Prostate gland (tissue), 2 donors: ENCODE measurements around the gene TNFAIP2. TPM values are rescaled to one million over a fixed set of nuclear protein-coding genes. Genes with fewer than 3 reads are reported as not detected.
"Not testable (repeated sequence)": the region's sequence is repeated elsewhere in the genome, so short reads cannot be mapped to it uniquely, and the experiment has no call there.

Experiments
- DNase-seq: peaks from one replicate; pipeline ENCODE4 v3.0.0-alpha.2; 2019; ENCODE audit warnings: low spot score
- H3K27ac ChIP-seq, 2 donors: fragments of 200-600 bp; sonication (generic); 2 replicates each; pipeline ENCODE4 v1.5.1; 2017 to 2019
- H3K27me3 ChIP-seq: fragments of 200-600 bp; sonication (generic); replicated peaks from 2 replicates; pipeline ENCODE4 v1.5.1; 2019; ENCODE audit not compliant: insufficient read depth
- H3K36me3 ChIP-seq, 2 donors: fragments of 200-600 bp; sonication (generic); 1 replicate in 1 of 2; 2 replicates in 1 of 2; pipeline versions ENCODE4 v1.5.1 to v1.8.1; 2017 to 2019
- H3K4me1 ChIP-seq: fragments of 200-600 bp; sonication (generic); replicated peaks from 2 replicates; pipeline ENCODE4 v1.5.1; 2019
- H3K4me3 ChIP-seq, 2 donors: fragments of 200-600 bp; sonication (generic); 2 replicates each; pipeline ENCODE4 v1.5.1; 2017 to 2019
- H3K9me3 ChIP-seq: fragments of 200-600 bp; sonication (generic); 2 replicates; pipeline ENCODE4 v1.5.1; 2017
- CTCF ChIP-seq, 4 experiments: fragments of 200-600 bp in 2 of 4; fragments of 450-650 bp in 2 of 4; sonication (generic) in 2 of 4; IDR thresholded peaks; 1 replicate in 3 of 4; 2 replicates in 1 of 4; pipeline ENCODE4 v1.5.1; 2016 to 2019; ENCODE audit warnings: antibody characterized with exemption in 4 of 4, mild to moderate bottlenecking in 2 of 4, moderate library complexity in 2 of 4
- POLR2A ChIP-seq: fragments of 450-650 bp; IDR thresholded peaks from one replicate; pipeline ENCODE4 v1.6.1; 2016; ENCODE audit warnings: antibody characterized with exemption, mild to moderate bottlenecking
- POLR2AphosphoS5 ChIP-seq: sonication (generic); formaldehyde crosslinking; IDR thresholded peaks from one replicate; pipeline ENCODE4 v1.6.1; 2017; ENCODE audit warnings: antibody characterized with exemption
- WGBS: methylation state at CpG from one replicate; pipeline ENCODE4 v1.1.5; 2018; 5-methylcytosine and 5-hydroxymethylcytosine counted together
- intact Hi-C: fragments of 100-400 bp; cut with DNase I; formaldehyde crosslinking; loops from one replicate; pipeline ENCODE4 v1.14.2; 2022
- total RNA-seq, 2 donors: library from RNA; depleted of rRNA; stranded (reverse); fragments of >200 nt; gene quantifications; one replicate each; pipeline ENCODE4 v1.1.0, GENCODE V29; 2016

The TNFAIP2 gene
- total RNA-seq, 2 donors from 2014 or later: 36.5 to 46.4 TPM

GRCh38 chr14:103146141-103146709 lies 23.0 kb downstream of the TNFAIP2 start:
- TF ChIP-seq POLR2A: no peak
- no peak for TF ChIP-seq CTCF (IDR thresholded peaks at IDR 0.05)
- TF ChIP-seq POLR2AphosphoS5: no peak
- no peak for DNase-seq
- intact Hi-C loops: no loop called here
- Histone ChIP-seq H3K36me3 (no peaks in the 10 kb centered on the region), H3K27me3 (no peaks in the 10 kb centered on the region), H3K9me3 (no peaks in the 10 kb centered on the region), H3K4me1 (no peaks in the 10 kb centered on the region), H3K4me3 (no peak overlapping the region), H3K27ac (no peak overlapping the region)
- 90% methylated on average over 19 of the region's 19 CpGs for WGBS

- Histone ChIP-seq H3K4me3 (no peak overlapping the region), H3K27ac (no peak overlapping the region)
Observed at GRCh38 chr14:103149351-103150237, 26.3 kb downstream of the TNFAIP2 start.

GRCh38 chr14:103151270-103151945 lies 28.1 kb downstream of the TNFAIP2 start:
- no peak for TF ChIP-seq CTCF (IDR thresholded peaks at IDR 0.05)
- TF ChIP-seq POLR2AphosphoS5: no peak
- TF ChIP-seq POLR2A: no peak
- no peaks in the 10 kb centered on the region for H3K4me1 ChIP-seq
- no peak overlapping the region for H3K27ac ChIP-seq
- no peak for DNase-seq
- H3K36me3 ChIP-seq: no peaks in the 10 kb centered on the region
- H3K27me3 ChIP-seq: no peaks in the 10 kb centered on the region
- no peak overlapping the region for H3K4me3 ChIP-seq
- intact Hi-C loops: no loop called here
- 53% methylated on average over 15 of the region's 15 CpGs for WGBS
- no peaks in the 10 kb centered on the region for H3K9me3 ChIP-seq

More at GRCh38 chr14:103149351-103150237, 26.3 kb downstream of the TNFAIP2 start:
- intact Hi-C loops: no loop called here
- no peak for DNase-seq
- WGBS: 92% methylated on average over 10 of the region's 10 CpGs
- H3K36me3 ChIP-seq: no peaks in the 10 kb centered on the region
- no peaks in the 10 kb centered on the region for H3K9me3 ChIP-seq
- H3K27me3 ChIP-seq: no peaks in the 10 kb centered on the region
- TF ChIP-seq CTCF (IDR thresholded peaks at IDR 0.05): no peak
- no peak for TF ChIP-seq POLR2AphosphoS5
- TF ChIP-seq POLR2A: no peak
- H3K4me1 ChIP-seq: no peaks in the 10 kb centered on the region

- intact Hi-C loops: no loop called here
- no peaks in the 10 kb centered on the region for H3K9me3 ChIP-seq
- H3K27ac ChIP-seq: no peak overlapping the region
- H3K36me3 ChIP-seq: no peaks in the 10 kb centered on the region
- DNase-seq: no peak
- H3K4me1 ChIP-seq: no peaks in the 10 kb centered on the region
- WGBS: 47% methylated on average over 6 of the region's 6 CpGs
- H3K27me3 ChIP-seq: no peaks in the 10 kb centered on the region
- no peak overlapping the region for H3K4me3 ChIP-seq
- TF ChIP-seq POLR2A (no peak), CTCF (IDR thresholded peaks at IDR 0.05) (no peak), POLR2AphosphoS5 (no peak)
Observed at GRCh38 chr14:103155010-103155409, 31.7 kb downstream of the TNFAIP2 start.

- H3K27ac ChIP-seq, H3K36me3 ChIP-seq, intact Hi-C loops, DNase-seq, H3K9me3 ChIP-seq, H3K4me1 ChIP-seq, H3K27me3 ChIP-seq, H3K4me3 ChIP-seq: not testable (repeated sequence)
- 89% methylated on average over 7 of the region's 12 CpGs for WGBS
Observed at GRCh38 chr14:103155416-103155815, 32.2 kb downstream of the TNFAIP2 start.
